ENCODE data around the gene RPL10A.
"Not testable (repeated sequence)": the region's sequence is repeated elsewhere in the genome, so short reads cannot be mapped to it uniquely, and the experiment has no call there.

The RPL10A gene

GRCh38 chr6:35512740-35513139, 44.5 kb downstream of the RPL10A start, which contains the start of gene TULP1:
Gene TULP1, minus strand, starts transcription at chr6:35512896. Its CDS starts 38 bp downstream, at chr6:35512858.
- DNase-seq (ENCODE audit: low spot score), result no peak

GRCh38 chr6:35514587-35514986, 46.4 kb downstream of the RPL10A start:
- DNase-seq (ENCODE audit: low spot score), result no peak

GRCh38 chr6:35515939-35516338, 47.7 kb downstream of the RPL10A start:
- DNase-seq (ENCODE audit: low spot score), result not testable (repeated sequence)

- DNase-seq (ENCODE audit: low spot score), result no peak
Observed at GRCh38 chr6:35516712-35517111, 48.5 kb downstream of the RPL10A start.

GRCh38 chr6:35517978-35518377, 49.8 kb downstream of the RPL10A start:
- not testable (repeated sequence) for DNase-seq (ENCODE audit: low spot score)

GRCh38 chr6:35518566-35519312, 50.5 kb downstream of the RPL10A start:
- DNase-seq (ENCODE audit: low spot score), result no peak

GRCh38 chr6:35519313-35520015, 51.3 kb downstream of the RPL10A start:
- DNase-seq (ENCODE audit: low spot score), result no peak

All from GM03348 (cell line).